ENCODE measurements around the gene IFNAR2. TPM values are rescaled to one million over a fixed set of nuclear protein-coding genes. Genes with fewer than 3 reads are reported as not detected.
A peak's percentile ranks its signal among the peaks of the same experiment; 100 is the strongest.

The IFNAR2 gene
- 10 to 100 TPM in 1 of 2 donors, 1 to 10 TPM in 1; 8.6 to 17.7 TPM for total RNA-seq
- long read RNA-seq, full-length matches to known transcripts, result 2 of 3 reads
- long read RNA-seq, partial matches to known transcripts, result 1 of 3 reads
- long read RNA-seq, other reads (novel, unspliced or antisense), result 0 of 3 reads

GRCh38 chr21:33229784-33230544 is at the start of gene IFNAR2:
TSS of gene IFNAR2 (plus strand) at chr21:33229938. CDS start at chr21:33241923, 11,985 bp downstream.
- intact Hi-C loops (cut with DNase I, micrococcal nuclease), result no loop called here
- peak; percentile 67 to 82 for DNase-seq
- peak; percentile 91 for ATAC-seq

- intact Hi-C loops (cut with DNase I, micrococcal nuclease), result no loop called here
- DNase-seq, result no peak
- ATAC-seq, result no peak
Observed at GRCh38 chr21:33185852-33186251, 43.9 kb upstream of the IFNAR2 start.

GRCh38 chr21:33187276-33187675 is 42.5 kb upstream of the IFNAR2 start:
- no peak for ATAC-seq
- DNase-seq, result no peak
- intact Hi-C loops (cut with DNase I, micrococcal nuclease), result no loop called here

DNA sequence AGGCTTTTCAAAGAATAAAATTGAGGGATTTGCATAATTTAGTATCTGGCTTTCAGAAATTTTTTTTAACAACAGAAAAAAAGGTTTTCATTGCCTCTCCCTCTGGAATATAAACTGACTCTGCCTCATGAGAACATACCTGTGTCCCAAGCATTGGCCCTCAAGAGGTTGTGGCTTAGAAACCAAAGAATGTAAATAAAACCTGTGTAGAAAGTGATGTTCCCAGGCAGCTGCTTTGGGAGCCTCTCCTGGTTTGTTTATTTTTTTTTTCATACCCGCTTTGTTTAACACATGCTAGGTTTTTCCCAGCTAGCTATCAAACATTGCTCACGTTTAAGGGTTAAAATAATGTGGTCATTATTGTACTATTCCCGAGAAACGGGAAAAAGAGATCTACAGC is 40.5 kb upstream of the IFNAR2 start:
- intact Hi-C loops (cut with DNase I, micrococcal nuclease), result no loop called here
- ATAC-seq (no peak), DNase-seq (no peak)

DNA sequence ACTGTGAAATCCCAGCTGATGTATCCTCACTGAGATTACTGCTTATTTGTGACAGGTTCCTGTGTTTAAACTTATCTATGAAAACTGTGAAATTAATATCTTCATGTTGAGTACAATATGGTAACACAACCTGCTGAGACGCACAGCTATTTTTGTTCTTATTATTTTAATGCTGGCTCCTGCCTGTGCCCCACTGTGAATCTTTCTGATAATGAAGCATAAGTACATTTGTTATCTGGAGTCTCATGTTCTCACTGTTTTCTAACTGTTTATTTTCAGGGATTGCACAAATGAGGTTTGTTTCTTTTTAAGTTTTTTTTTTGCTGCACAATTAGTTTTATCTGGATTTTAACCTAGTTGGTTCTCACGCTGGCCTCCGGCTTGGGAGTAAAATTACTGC is 39.9 kb upstream of the IFNAR2 start:
- DNase-seq (no peak), ATAC-seq (no peak)
- intact Hi-C loops (cut with DNase I, micrococcal nuclease), result loop anchor here in 1 of 2 donors (10.0 kb wide), 1 partner anchor 355 kb away; no protein-coding TSS in a partner anchor

- ATAC-seq (peak; percentile 68), DNase-seq (peak in 1 of 2 donors; percentile 47)
- intact Hi-C loops (cut with DNase I, micrococcal nuclease), result loop anchor here in 1 of 2 donors (5.0 to 10.0 kb wide), 2 partner anchors 255 to 362 kb away; no protein-coding TSS in a partner anchor
Observed at GRCh38 chr21:33196941-33197374, 32.8 kb upstream of the IFNAR2 start.

DNA sequence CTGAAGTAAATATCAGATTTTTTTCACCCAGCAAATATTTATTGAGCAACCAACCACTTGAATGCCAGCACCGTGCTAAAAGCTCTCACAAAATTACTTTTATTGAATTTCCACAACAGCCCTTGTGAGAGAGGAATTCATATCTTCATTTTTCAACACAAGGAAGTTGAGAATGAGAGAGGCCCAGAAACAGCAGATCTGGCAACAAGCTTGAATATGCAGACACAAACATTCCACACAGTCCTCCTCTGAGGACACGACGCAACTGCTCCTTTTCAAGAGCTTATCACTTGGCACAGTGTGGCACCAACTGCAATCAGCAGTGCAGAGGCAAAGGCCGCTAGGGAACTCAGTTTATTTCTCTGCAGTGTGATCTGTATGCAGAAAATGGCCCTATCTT is 32.2 kb upstream of the IFNAR2 start:
- intact Hi-C loops (cut with DNase I, micrococcal nuclease), result loop anchor here in 1 of 2 donors (5.0 to 10.0 kb wide), 2 partner anchors 255 to 363 kb away; no protein-coding TSS in a partner anchor
- ATAC-seq, result no peak
- DNase-seq, result no peak

DNA sequence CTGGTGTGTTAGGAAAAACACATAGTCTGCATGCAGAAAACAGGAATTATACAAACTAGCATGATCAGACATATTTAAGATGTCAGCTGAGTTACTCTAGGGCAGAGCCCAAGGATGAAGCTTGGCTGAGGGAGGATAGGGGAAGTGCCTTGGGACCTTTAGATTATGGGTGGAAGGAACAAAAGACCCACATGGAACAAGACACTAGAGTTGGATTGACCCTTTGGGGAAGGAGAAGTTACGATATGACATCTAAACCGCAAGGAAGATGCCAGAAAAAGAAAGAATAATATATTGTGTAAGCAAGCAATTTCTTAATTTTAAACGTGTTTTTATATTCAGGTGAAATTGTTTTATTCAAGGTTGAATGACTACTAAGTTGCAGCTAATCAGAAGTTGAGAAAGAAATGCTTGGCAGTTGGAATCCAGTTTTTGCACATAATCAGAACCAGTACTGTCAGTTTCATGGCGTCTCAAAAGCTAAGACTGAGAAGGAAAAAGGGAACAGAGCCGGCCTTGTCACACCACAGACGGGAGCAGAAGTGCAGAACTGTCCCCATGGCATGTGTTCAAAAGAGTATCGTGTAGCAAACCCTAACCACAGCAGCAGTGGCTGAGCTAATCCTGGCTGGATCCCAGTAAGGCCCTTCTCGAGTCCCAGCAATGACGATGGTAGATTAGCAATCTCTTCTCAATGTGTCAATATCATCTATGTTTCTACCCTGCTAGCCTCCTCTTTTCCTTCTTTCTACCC is 31.2 kb upstream of the IFNAR2 start:
- no peak for ATAC-seq
- intact Hi-C loops (cut with DNase I, micrococcal nuclease), result loop anchor here in 1 of 2 donors (2.0 to 10.0 kb wide), 3 partner anchors 246 to 364 kb away; no protein-coding TSS in a partner anchor

GRCh38 chr21:33199100-33199464 is 30.7 kb upstream of the IFNAR2 start:
- ATAC-seq (no peak), DNase-seq (no peak)
- intact Hi-C loops (cut with DNase I, micrococcal nuclease), result loop anchor here in 1 of 2 donors (2.0 to 10.0 kb wide), 3 partner anchors 246 to 364 kb away; no protein-coding TSS in a partner anchor

More for the DNA sequence above, 31.2 kb upstream of the IFNAR2 start:
- DNase-seq, result peak in 1 of 2 donors; percentile 44

DNA sequence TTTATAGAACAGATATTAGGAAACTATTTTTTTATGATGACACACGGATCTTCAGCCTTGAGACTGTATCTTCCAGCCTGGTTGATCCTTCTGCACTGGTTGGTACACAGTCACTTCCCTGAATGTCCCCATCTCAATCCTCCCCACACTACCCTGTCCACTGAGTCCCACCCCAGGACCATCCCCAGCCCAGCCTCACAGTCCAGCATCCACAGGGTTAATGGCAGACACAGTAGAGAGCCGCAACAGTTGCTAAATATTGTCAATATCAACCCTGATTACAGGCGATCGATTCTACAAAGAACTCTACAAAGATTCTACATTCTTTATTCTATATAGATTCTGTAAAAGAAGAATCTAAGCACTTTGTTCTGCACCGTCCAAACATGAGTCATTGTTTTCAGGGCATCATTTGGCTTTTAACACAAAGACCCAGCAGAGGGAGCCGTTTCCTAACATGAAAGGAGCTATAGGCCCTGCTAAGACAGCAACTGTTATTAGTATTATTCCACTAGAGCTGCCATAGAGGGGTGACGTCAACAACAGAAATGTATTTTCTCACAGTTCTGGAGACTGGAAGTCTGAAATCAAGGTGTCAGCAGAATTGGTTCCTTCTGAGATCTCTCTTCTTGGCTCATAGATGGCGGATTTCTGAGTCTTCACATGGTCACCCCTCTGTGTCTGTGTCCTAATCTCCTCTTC is 30.1 kb upstream of the IFNAR2 start:
- intact Hi-C loops (cut with DNase I, micrococcal nuclease), result loop anchor here in 1 of 2 donors (2.0 to 10.0 kb wide), 5 partner anchors 65 to 365 kb away; partner anchors contain the start of gene IL10RB

DNA sequence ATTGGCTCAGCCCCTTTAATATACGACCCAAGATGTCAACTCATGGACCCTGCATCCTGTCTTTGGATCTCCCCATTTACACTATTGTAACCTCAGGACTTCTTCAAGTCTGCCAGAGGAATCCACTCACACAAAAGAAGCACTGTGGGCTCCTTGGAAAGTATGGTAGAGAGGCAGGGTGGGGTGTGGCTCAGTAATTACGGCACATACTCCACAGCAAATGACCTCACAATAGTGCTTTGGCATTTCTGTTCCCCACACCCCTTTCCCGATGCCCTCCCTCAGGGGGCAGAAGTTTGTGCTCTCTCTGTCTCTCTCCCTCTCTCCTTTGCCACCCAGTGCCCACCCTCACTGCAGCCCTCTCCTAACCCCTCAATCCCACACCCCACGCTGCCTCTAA is 27.8 kb upstream of the IFNAR2 start:
- ATAC-seq (peak; percentile 33), DNase-seq (peak in 1 of 2 donors; percentile 34)
- intact Hi-C loops (cut with DNase I, micrococcal nuclease), result loop anchor here in 1 of 2 donors (5.0 to 10.0 kb wide), 2 partner anchors 63 to 160 kb away; partner anchors contain the start of gene IL10RB

More for the DNA sequence above, 30.1 kb upstream of the IFNAR2 start:
- peak; percentile 48 for ATAC-seq
- DNase-seq, result peak; percentile 76 to 83

DNA sequence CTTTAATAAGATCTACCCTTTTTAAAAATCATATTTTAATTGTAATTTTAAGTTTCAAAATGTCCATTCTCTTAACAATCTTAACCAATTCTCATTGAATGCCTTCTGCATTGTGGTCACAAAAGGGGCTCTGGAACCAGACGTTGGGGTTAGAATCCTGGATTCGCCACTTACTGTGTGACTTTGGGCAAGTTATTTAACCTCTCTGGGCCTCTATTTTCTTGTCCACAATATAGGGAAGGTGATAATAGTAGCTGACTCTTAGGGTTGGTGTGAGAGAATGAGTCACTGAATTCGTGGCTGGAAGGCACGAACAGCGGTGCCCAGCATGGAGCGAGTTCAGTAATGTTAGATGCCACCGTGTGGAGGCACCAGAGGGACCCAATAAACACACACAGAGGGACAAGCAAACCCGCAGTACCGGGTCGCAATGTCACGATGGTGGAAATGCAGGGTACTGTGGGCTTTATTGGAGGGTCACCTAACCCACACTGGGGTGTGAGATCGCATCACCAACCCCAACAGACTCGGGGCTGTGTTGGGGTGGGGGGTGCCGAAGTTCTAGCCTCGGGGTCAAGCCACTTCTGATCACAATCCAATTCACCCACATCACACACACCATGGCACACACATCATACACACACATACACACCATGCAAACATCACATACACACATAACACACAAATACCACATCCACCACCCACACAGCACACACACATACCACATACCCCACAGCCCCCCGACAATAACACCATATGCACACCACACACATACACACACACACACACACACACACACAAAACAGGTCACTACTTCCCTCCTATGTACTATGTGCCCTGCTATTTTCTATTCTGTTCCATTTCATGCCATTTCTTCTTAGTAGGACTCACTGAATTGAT is 27.0 kb upstream of the IFNAR2 start:
- intact Hi-C loops (cut with DNase I, micrococcal nuclease), result loop anchor here in 1 of 2 donors (5.0 to 10.0 kb wide), 2 partner anchors 62 to 160 kb away; partner anchors contain the start of gene IL10RB
- DNase-seq, result no peak
- ATAC-seq, result no peak

- intact Hi-C loops (cut with DNase I, micrococcal nuclease), result loop anchor here in 1 of 2 donors (5.0 to 10.0 kb wide), 2 partner anchors 61 to 159 kb away; partner anchors contain the start of gene IL10RB
- DNase-seq (no peak), ATAC-seq (no peak)
Observed at GRCh38 chr21:33203371-33203724, 26.4 kb upstream of the IFNAR2 start.

DNA sequence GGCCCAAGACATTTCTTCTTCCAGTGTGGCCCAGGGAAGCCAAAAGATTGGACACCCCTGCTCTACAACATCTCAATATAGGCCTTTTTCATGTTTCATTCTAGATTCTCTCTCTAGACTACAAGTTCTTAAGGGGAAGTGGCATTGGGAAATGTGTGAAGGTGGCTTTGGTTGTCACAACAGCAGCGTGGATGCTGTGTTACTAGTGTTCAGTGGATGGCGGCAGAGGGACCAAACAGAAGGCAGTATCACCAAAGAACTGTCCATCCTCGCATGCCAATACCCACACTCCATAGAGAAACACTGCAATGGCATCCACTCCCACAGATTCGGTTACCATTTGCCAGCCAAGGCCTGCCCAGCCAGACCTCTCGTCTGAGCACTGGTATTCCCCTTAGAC is 24.3 kb upstream of the IFNAR2 start:
- intact Hi-C loops (cut with DNase I, micrococcal nuclease), result loop anchor here in 1 of 2 donors (10.0 kb wide), 1 partner anchor 59 kb away; the partner anchor contains the start of gene IL10RB
- DNase-seq (no peak), ATAC-seq (no peak)

- DNase-seq (no peak), ATAC-seq (no peak)
- intact Hi-C loops (cut with DNase I, micrococcal nuclease), result loop anchor here in 1 of 2 donors (10.0 kb wide), 1 partner anchor 58 kb away; the partner anchor contains the start of gene IL10RB
Observed at GRCh38 chr21:33206771-33207281, 22.9 kb upstream of the IFNAR2 start.

DNA sequence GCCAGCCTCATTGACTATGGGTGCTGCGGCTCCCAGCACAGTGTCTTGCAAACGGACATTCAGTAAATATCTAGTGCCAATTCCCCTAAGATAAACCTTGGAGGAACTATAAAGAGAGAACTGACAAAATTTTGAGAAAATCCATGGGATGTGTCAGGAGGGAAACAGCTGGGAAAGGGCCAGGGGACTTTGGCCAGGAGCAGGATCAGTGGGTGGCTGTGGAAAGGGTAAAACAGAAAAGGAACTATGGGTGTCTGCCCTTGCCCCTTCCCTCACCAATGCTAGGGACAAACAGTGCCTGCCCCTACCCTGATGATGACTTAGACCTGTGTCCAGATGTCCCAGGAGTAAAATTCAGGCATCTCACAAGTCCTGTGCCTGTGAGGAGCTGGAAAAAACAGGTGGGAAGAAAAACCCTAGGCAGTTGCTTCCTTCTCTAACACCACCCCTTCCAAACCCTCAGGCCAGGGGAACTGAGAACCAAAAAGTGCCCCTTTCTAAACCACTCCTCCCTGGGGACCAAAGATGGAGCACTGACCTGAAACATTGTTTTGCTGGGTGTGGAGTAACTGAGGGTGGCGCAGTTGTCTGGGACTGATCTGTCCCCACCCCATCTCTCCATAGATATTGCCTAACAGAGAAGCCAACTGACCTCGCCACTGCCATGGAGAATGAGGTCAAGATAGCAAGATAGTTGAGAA is 22.1 kb upstream of the IFNAR2 start:
- ATAC-seq (no peak), DNase-seq (no peak)
- intact Hi-C loops (cut with DNase I, micrococcal nuclease), result loop anchor here in 1 of 2 donors (10.0 kb wide), 1 partner anchor 57 kb away; the partner anchor contains the start of gene IL10RB
